ENCODE measurements around the gene DHRS1.

The DHRS1 gene

DNA sequence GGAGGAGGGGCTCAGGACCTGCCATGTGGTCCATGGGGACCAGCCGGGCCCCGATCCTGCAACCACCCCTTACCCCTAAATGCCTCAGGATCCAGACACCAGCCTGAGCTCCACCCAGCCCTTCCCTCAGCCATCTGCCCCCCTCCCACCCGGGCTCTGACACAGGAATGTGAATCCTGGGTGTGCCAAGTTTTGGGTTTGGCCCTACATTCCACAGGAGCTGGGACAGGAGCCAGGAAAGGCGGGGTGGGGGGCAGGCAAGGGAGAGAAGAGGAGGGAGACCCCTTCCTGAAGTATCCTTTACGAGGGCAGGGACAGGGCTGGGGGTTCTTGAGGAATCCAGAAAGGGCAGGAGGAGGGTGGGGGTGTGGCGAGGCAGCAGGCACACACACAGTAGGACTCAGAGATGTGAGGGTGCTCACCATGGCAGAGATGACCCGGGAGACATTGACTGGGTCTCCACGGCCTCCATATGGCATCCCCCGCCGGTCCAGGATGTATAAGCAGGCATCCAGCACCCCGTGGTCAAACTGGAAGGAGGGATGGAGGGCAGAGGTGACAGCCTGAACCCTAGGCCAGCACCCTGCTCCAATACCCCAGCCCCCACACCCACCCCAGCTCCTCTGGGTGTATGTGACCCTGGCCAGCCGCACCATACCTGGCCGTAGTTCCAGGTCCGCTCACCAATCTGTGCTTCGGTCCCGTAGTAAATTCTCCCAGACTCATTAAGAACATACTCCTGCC is 40.1 kb downstream of the DHRS1 start:
- no peaks in the 10 kb centered on the region for H3K4me1 Mint-ChIP-seq
- no peak overlapping the region for H3K27ac Mint-ChIP-seq
- no peaks in the 10 kb centered on the region for H3K9me3 Mint-ChIP-seq
- CTCF ChIA-PET, result no interaction called here
- H3K4me3 Mint-ChIP-seq, result no peak overlapping the region
- no peaks in the 10 kb centered on the region for H3K36me3 Mint-ChIP-seq
- no peak for DNase-seq
- H3K27me3 Mint-ChIP-seq, result no peaks in the 10 kb centered on the region

GRCh38 chr14:24258548-24259265 is 40.9 kb downstream of the DHRS1 start:
- no peak overlapping the region for H3K27ac Mint-ChIP-seq
- no peak for DNase-seq
- no peak overlapping the region for H3K4me3 Mint-ChIP-seq
- H3K9me3 Mint-ChIP-seq, result no peaks in the 10 kb centered on the region
- no peaks in the 10 kb centered on the region for H3K4me1 Mint-ChIP-seq
- CTCF ChIA-PET, result interaction anchor here (0.8 to 1.3 kb wide), 2 partner anchors 16 to 51 kb away, joined by 3 to 5 read pairs; partner anchors contain the start of genes LTB4R2 and TINF2
- no peaks in the 10 kb centered on the region for H3K27me3 Mint-ChIP-seq
- peaks cover 5% of the 10 kb centered on the region for H3K36me3 Mint-ChIP-seq

DNA sequence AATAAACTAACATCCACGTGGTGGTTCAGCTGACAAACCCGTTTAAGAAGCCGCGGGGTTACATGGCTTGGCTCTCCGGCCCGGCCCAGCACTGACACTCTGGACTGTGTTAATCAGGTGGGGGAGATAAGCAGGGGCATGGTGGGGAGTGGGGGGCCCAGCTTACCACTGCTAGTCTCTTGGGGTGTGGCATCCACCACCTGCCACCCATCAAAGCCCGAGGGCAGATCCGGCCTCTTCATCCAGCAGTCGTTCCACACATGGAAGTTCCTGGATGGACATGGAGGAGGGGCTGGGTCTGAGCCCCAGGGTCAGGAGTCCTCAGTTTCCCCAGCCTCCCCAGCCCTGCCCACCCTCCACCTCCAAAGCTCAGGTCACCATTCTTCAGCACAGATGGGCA is 41.5 kb downstream of the DHRS1 start:
- H3K27ac Mint-ChIP-seq, result no peak overlapping the region
- peaks cover 5% of the 10 kb centered on the region for H3K36me3 Mint-ChIP-seq
- no peak overlapping the region for H3K4me3 Mint-ChIP-seq
- no peak for DNase-seq
- no peaks in the 10 kb centered on the region for H3K9me3 Mint-ChIP-seq
- no peaks in the 10 kb centered on the region for H3K27me3 Mint-ChIP-seq
- CTCF ChIA-PET, result interaction anchor here (0.8 to 1.3 kb wide), 2 partner anchors 15 to 52 kb away, joined by 3 to 5 read pairs; partner anchors contain the start of genes LTB4R2 and TINF2
- H3K4me1 Mint-ChIP-seq, result no peaks in the 10 kb centered on the region

DNA sequence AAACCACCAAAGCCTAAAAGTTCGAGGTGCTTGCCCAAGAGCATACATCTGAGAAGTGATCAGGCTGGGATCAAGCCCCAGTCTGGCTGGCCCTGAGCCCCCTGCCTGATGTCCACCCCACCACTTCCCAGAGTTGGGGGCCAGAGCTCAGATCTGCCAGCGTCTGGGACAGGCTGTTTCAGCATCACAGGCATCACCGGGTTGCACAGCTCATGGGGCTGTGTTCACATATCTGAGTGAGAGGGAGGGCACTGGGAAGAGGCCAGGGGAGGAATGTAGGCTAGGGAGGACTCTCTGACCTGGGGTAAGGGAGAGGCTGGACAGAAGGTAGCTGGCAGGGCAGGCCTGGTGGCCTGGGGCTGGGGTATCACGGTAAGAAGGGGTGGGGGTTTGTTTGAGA is 42.6 kb downstream of the DHRS1 start:
- Mint-ChIP-seq H3K4me1 (no peaks in the 10 kb centered on the region), H3K27ac (no peak overlapping the region), H3K4me3 (no peak overlapping the region), H3K27me3 (no peaks in the 10 kb centered on the region), H3K36me3 (peaks cover 5% of the 10 kb centered on the region), H3K9me3 (no peaks in the 10 kb centered on the region)
- CTCF ChIA-PET, result interaction anchor here (1.0 to 1.3 kb wide), 3 partner anchors 14 to 52 kb away, joined by 3 to 5 read pairs (median 4); partner anchors contain the start of gene TINF2
- no peak for DNase-seq

GRCh38 chr14:24255931-24256711 is 43.5 kb downstream of the DHRS1 start:
- CTCF ChIA-PET, result interaction anchor here (1.0 to 1.1 kb wide), 3 partner anchors 40 to 52 kb away, joined by 3 to 4 read pairs (median 4); no protein-coding TSS in a partner anchor
- no peak overlapping the region for H3K27ac Mint-ChIP-seq
- peaks cover 5% of the 10 kb centered on the region for H3K4me1 Mint-ChIP-seq
- H3K27me3 Mint-ChIP-seq, result no peaks in the 10 kb centered on the region
- H3K36me3 Mint-ChIP-seq, result peaks cover 5% of the 10 kb centered on the region
- no peaks in the 10 kb centered on the region for H3K9me3 Mint-ChIP-seq
- no peak for DNase-seq
- no peak overlapping the region for H3K4me3 Mint-ChIP-seq

DNA sequence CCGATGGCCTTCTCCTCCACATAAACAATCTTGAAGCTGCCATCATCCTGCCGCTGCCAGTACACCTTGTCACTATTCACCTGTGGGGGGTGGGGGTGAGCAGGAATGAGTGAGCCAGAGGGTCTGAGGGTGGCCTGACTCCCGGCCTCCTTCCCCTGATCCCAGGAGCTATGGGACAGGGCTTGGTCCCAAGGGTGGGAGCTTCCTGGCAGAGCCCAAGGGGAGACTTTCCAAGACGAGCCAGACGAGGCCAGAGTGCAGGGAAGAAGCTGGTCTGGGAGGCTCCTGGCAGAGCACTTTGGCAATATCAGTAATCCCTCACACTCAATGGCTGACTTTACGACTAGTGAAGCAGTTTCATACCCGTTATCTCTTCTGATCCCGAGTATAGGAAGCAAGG is 44.1 kb downstream of the DHRS1 start:
- peaks cover 12% of the 10 kb centered on the region for H3K4me1 Mint-ChIP-seq
- CTCF ChIA-PET, result interaction anchor here (1.0 kb wide), 1 partner anchor 41 kb away, joined by 4 read pairs; no protein-coding TSS in a partner anchor
- H3K9me3 Mint-ChIP-seq, result no peaks in the 10 kb centered on the region
- H3K27ac Mint-ChIP-seq, result no peak overlapping the region
- DNase-seq, result no peak
- H3K27me3 Mint-ChIP-seq, result no peaks in the 10 kb centered on the region
- H3K36me3 Mint-ChIP-seq, result peaks cover 5% of the 10 kb centered on the region
- no peak overlapping the region for H3K4me3 Mint-ChIP-seq

- Mint-ChIP-seq H3K4me1 (peaks cover 17% of the 10 kb centered on the region), H3K27me3 (no peaks in the 10 kb centered on the region), H3K36me3 (peaks cover 5% of the 10 kb centered on the region), H3K9me3 (no peaks in the 10 kb centered on the region), H3K27ac (no peak overlapping the region), H3K4me3 (no peak overlapping the region)
- no peak for DNase-seq
- CTCF ChIA-PET, result interaction anchor here (0.6 to 1.0 kb wide), 2 partner anchors 13 to 42 kb away, joined by 3 to 4 read pairs; partner anchors contain the start of gene TINF2
Observed at GRCh38 chr14:24254630-24255392, 44.8 kb downstream of the DHRS1 start.

DNA sequence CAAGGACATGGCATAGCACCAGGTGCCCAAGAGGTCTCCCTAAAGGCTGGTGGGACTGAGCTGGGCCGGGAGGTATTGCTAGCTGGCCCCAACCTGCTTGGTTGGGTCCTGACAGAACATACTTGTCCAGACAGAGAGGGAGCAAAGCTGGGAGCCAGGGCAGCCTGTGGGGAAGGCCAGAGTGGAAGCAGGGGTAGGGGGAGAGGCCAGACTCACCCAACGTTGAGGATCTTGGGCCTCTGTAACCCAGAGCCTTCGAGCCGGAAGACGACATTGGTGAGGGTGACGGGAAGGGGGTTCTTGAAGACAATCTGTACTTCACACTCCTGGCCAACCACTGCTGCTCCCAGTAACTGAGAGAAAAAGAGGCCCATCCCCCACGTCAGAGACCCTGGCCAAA is 45.6 kb downstream of the DHRS1 start:
- Mint-ChIP-seq H3K9me3 (no peaks in the 10 kb centered on the region), H3K4me3 (no peak overlapping the region)
- no peak for DNase-seq

DNA sequence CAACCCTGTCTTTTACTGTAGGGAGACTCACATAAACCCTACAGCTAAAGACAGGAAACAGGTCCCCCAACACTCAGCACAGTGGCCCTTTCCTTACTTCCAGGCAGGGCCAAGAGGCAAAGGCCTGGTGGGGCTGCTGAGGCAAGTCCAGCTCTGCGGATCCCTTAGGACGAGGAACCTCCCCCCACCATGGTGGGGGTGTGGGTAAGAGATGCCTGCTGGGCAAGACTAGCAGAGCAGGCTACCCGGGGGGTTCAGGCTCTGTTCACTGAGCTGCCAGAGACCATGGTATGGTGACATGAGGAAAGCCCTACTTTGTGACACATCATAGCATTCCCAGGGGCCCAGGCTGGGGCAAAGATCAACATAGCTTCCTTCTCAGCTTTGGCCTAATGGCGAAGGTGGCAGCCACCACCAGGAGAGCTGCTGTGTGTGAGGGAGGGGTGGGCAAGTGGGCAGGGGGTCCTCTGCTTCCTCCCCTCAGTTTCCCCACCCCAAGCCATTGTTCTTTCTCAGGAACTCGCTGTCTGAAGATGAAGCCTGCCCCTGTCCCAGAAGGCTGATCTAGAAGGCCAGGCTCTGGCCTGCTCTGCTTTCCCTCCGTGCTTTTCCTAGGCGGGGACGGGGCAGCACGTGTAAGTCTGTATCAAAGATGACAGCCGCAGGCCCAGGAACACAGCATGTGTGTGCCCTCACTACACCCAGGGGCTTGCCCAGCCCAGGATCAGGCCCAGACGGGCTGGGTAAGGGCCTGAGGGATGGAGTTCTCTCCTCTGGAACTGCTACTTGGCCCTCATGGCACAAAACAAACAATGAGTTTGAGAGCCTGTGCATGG is 47.1 kb downstream of the DHRS1 start:
- no peak overlapping the region for H3K27ac Mint-ChIP-seq
- no peaks in the 10 kb centered on the region for H3K9me3 Mint-ChIP-seq
- CTCF ChIA-PET, result interaction anchor here (0.7 to 2.7 kb wide), 5 partner anchors 10 to 60 kb away, joined by 3 to 12 read pairs (median 4); partner anchors contain the start of genes CIDEB, RABGGTA and TINF2
- DNase-seq, result no peak
- H3K27me3 Mint-ChIP-seq, result no peaks in the 10 kb centered on the region
- peaks cover 9% of the 10 kb centered on the region for H3K36me3 Mint-ChIP-seq
- H3K4me3 Mint-ChIP-seq, result no peak overlapping the region
- H3K4me1 Mint-ChIP-seq, result peaks cover 30% of the 10 kb centered on the region

More for the DNA sequence above, 45.6 kb downstream of the DHRS1 start:
- H3K27me3 Mint-ChIP-seq, result no peaks in the 10 kb centered on the region
- H3K4me1 Mint-ChIP-seq, result peaks cover 20% of the 10 kb centered on the region
- peaks cover 7% of the 10 kb centered on the region for H3K36me3 Mint-ChIP-seq
- CTCF ChIA-PET, result no interaction called here
- H3K27ac Mint-ChIP-seq, result no peak overlapping the region

DNA sequence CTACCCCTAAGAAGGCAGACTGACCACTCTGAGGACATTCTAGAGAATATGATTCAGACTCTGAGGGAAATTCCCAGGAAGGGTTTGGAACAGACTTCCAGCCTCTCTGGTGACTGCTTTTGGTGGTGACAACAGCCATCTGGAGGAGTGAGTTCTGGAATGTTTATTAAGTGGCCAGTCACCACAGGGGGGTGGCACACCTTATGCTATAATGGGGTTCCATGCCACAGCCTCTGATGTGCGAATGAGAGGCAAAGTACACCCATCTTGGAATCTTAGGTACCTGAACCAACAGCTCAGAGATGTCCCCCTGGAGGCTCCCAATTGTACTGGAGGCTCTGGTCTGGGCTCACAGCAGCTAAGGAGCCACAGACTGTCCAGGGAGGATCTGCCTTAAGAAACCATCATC is 47.7 kb downstream of the DHRS1 start:
- Mint-ChIP-seq H3K4me3 (no peak overlapping the region), H3K36me3 (peaks cover 9% of the 10 kb centered on the region), H3K4me1 (peaks cover 35% of the 10 kb centered on the region), H3K9me3 (no peaks in the 10 kb centered on the region), H3K27me3 (no peaks in the 10 kb centered on the region), H3K27ac (no peak overlapping the region)
- DNase-seq, result no peak
- CTCF ChIA-PET, result interaction anchor here (0.7 to 2.7 kb wide), 7 partner anchors 9 to 82 kb away, joined by 3 to 15 read pairs (median 4); partner anchors contain the start of genes CIDEB, RABGGTA and TINF2

- Mint-ChIP-seq H3K27me3 (no peaks in the 10 kb centered on the region), H3K9me3 (no peaks in the 10 kb centered on the region), H3K4me3 (no peak overlapping the region), H3K36me3 (peaks cover 9% of the 10 kb centered on the region), H3K4me1 (peaks cover 40% of the 10 kb centered on the region), H3K27ac (peak overlapping the region; percentile 53)
- DNase-seq, result no peak
- CTCF ChIA-PET, result interaction anchor here (1.0 to 2.7 kb wide), 8 partner anchors 8 to 181 kb away, joined by 3 to 15 read pairs (median 6); partner anchors contain the start of genes CIDEB, RABGGTA and TINF2
Observed at GRCh38 chr14:24250354-24250753, 49.2 kb downstream of the DHRS1 start.

- H3K4me3 Mint-ChIP-seq, result no peak overlapping the region
- CTCF ChIA-PET, result interaction anchor here (0.9 to 9.1 kb wide), 5 partner anchors 22 to 182 kb away, joined by 3 to 223 read pairs (median 4); partner anchors contain the start of genes CIDEB, DHRS1, NOP9 and RABGGTA
- no peaks in the 10 kb centered on the region for H3K9me3 Mint-ChIP-seq
- no peak overlapping the region for H3K27ac Mint-ChIP-seq
- DNase-seq, result no peak
- peaks cover 9% of the 10 kb centered on the region for H3K36me3 Mint-ChIP-seq
- H3K4me1 Mint-ChIP-seq, result peaks cover 45% of the 10 kb centered on the region
- no peaks in the 10 kb centered on the region for H3K27me3 Mint-ChIP-seq
Observed at GRCh38 chr14:24249230-24250021, 50.2 kb downstream of the DHRS1 start.
